H1 (cell line): Measurements from ENCODE around the gene DCBLD2.

Experiments used
- BRCA1 ChIP-seq: IDR thresholded peaks from 2 replicates; pipeline ENCODE4 v1.6.1; 2012; ENCODE audit warnings: low read depth, low read length, improper control_type of control experiment
- CTCF ChIP-seq, 3 experiments: IDR thresholded peaks; 1 replicate in 2 of 3; 2 replicates in 1 of 3; pipeline versions ENCODE4 v1.5.1 to v1.6.1; 2011; ENCODE audit warnings: low read length in 3 of 3, mild to moderate bottlenecking in 3 of 3, inconsistent platforms in 2 of 3, low read depth in 1 of 3, moderate library complexity in 1 of 3; ENCODE audit not compliant: insufficient read depth in 1 of 3; ENCODE audit errors: control extremely low read depth in 1 of 3
- JUN ChIP-seq: IDR thresholded peaks from 2 replicates; pipeline ENCODE4 v1.6.1; 2011; ENCODE audit warnings: low read depth, mild to moderate bottlenecking, improper control_type of control experiment, low read length
- KDM1A ChIP-seq: fragments of 200-600, 300-600 bp; sonication (generic); IDR thresholded peaks from 2 replicates; pipeline ENCODE4 v1.7.1; 2016; ENCODE audit warnings: mild to moderate bottlenecking, low read length, borderline replicate concordance
- MAX ChIP-seq: IDR thresholded peaks from 2 replicates; pipeline ENCODE4 v1.6.1; 2012; ENCODE audit warnings: inconsistent platforms
- POLR2A ChIP-seq, 2 experiments: IDR thresholded peaks; 1 replicate in 1 of 2; 2 replicates in 1 of 2; pipeline ENCODE4 v1.6.1; 2011; ENCODE audit warnings: low read depth in 2 of 2, low read length in 2 of 2, mild to moderate bottlenecking in 2 of 2; ENCODE audit errors: control extremely low read depth in 1 of 2
- RAD21 ChIP-seq, 2 experiments: IDR thresholded peaks in 1 of 2; conservative IDR thresholded peaks in 1 of 2; 2 replicates each; pipeline ENCODE4 v1.6.1; 2011; ENCODE audit warnings: low read depth in 2 of 2, low read length in 2 of 2, improper control_type of control experiment in 1 of 2, inconsistent platforms in 1 of 2, mild to moderate bottlenecking in 1 of 2, moderate library complexity in 1 of 2
- RNF2 ChIP-seq: fragments of 200-900, 300-1000 bp; sonication (generic); IDR thresholded peaks from 2 replicates; pipeline ENCODE4 v1.7.1; 2016; ENCODE audit warnings: borderline replicate concordance, low read depth, mild to moderate bottlenecking, antibody characterized with exemption, low read length; ENCODE audit not compliant: poor library complexity, severe bottlenecking; ENCODE audit errors: missing control alignments
- SIN3A ChIP-seq, 2 experiments: IDR thresholded peaks in 1 of 2; conservative IDR thresholded peaks in 1 of 2; 2 replicates each; pipeline ENCODE4 v1.6.1; 2011 to 2012; ENCODE audit warnings: low read length in 2 of 2, improper control_type of control experiment in 1 of 2, low read depth in 1 of 2, mild to moderate bottlenecking in 1 of 2
- TAF1 ChIP-seq: IDR thresholded peaks from 2 replicates; pipeline ENCODE4 v1.6.1; 2011; ENCODE audit warnings: mild to moderate bottlenecking, low read depth, low read length
- USF2 ChIP-seq: IDR thresholded peaks from 2 replicates; pipeline ENCODE4 v1.6.1; 2011; ENCODE audit warnings: low read length, improper control_type of control experiment

GRCh38 chr3:98750276-98750919 lies 151.1 kb downstream of the DCBLD2 start:
- no peak for TF ChIP-seq CTCF (IDR thresholded peaks at IDR 0.05; ENCODE audit: control extremely low read depth in 1 of 3, insufficient read depth in 1 of 3, low read depth in 1 of 3, low read length in 3 of 3)
- TF ChIP-seq JUN, result no peak
- no peak for TF ChIP-seq TAF1
- no peak for TF ChIP-seq SIN3A (conservative IDR thresholded peaks at IDR 0.05 in 1 of 2, IDR thresholded peaks at IDR 0.05 in 1 of 2; ENCODE audit: low read depth in 1 of 2, low read length in 2 of 2)
- no peak for TF ChIP-seq POLR2A (IDR thresholded peaks at IDR 0.05; ENCODE audit: control extremely low read depth in 1 of 2, low read depth in 2 of 2, low read length in 2 of 2)
- no peak for TF ChIP-seq BRCA1
- no peak for TF ChIP-seq USF2
- no peak for TF ChIP-seq RAD21 (IDR thresholded peaks at IDR 0.05 in 1 of 2, conservative IDR thresholded peaks at IDR 0.05 in 1 of 2; ENCODE audit: low read depth in 2 of 2, low read length in 2 of 2)
- no peak for TF ChIP-seq KDM1A
- TF ChIP-seq RNF2, result no peak
- no peak for TF ChIP-seq MAX
